Sigmoid colon (tissue), 7 donors: ENCODE data around the gene UBE2S. TPM values are rescaled to one million over a fixed set of nuclear protein-coding genes. Genes with fewer than 3 reads are reported as not detected.
A peak's percentile ranks its signal among the peaks of the same experiment; 100 is the strongest.

Experiments used
- DNase-seq: peaks from one replicate; pipeline ENCODE4 v3.0.0-alpha.2; 2019
- H3K27ac ChIP-seq, 4 donors: fragments of 200-600 bp; sonication (generic); one replicate each; pipeline ENCODE4 v1.5.1; 2016 to 2019; ENCODE audit warnings: mild to moderate bottlenecking in 1 of 4
- H3K27me3 ChIP-seq, 3 donors: fragments of 200-600 bp; sonication (generic); one replicate each; pipeline ENCODE4 v1.5.1; 2019; ENCODE audit warnings: mild to moderate bottlenecking in 1 of 3
- H3K36me3 ChIP-seq, 4 donors: fragments of 200-600 bp; sonication (generic); one replicate each; pipeline ENCODE4 v1.5.1; 2016 to 2019
- H3K4me1 ChIP-seq, 4 donors: fragments of 200-600 bp; sonication (generic); one replicate each; pipeline ENCODE4 v1.5.1; 2017 to 2019
- H3K4me3 ChIP-seq, 4 donors: fragments of 200-600 bp; sonication (generic); one replicate each; pipeline ENCODE4 v1.5.1; 2017 to 2019; ENCODE audit warnings: mild to moderate bottlenecking in 2 of 4, moderate library complexity in 1 of 4
- H3K9me3 ChIP-seq, 4 donors: fragments of 200-600 bp in 3 of 4; sonication (generic) in 3 of 4; one replicate each; pipeline versions ENCODE4 v1.5.1 to v1.6.1; 2013 to 2019
- CTCF ChIP-seq, 4 experiments: fragments of 450-650 bp in 3 of 4; fragments of 200-600 bp in 1 of 4; IDR thresholded peaks; one replicate each; pipeline ENCODE4 v1.5.1; 2016 to 2019; ENCODE audit warnings: antibody characterized with exemption in 4 of 4, mild to moderate bottlenecking in 3 of 4, moderate library complexity in 2 of 4
- EP300 ChIP-seq, 4 donors: sonication (generic); formaldehyde crosslinking; IDR thresholded peaks; one replicate each; pipeline ENCODE4 v1.6.1; 2017; ENCODE audit warnings: antibody characterized with exemption in 4 of 4
- POLR2A ChIP-seq, 2 donors: fragments of 450-650 bp; IDR thresholded peaks; one replicate each; pipeline ENCODE4 v1.6.1; 2016; ENCODE audit warnings: antibody characterized with exemption in 2 of 2, mild to moderate bottlenecking in 2 of 2, moderate library complexity in 2 of 2
- POLR2AphosphoS5 ChIP-seq, 4 donors: sonication (generic); formaldehyde crosslinking; IDR thresholded peaks; one replicate each; pipeline ENCODE4 v1.6.1; 2017; ENCODE audit warnings: antibody characterized with exemption in 4 of 4
- WGBS, 2 donors: extraction: QIAGEN DNeasy Blood & Tissue Kit; methylation state at CpG; one replicate each; pipeline ENCODE4 v1.1.7; 2013; 5-methylcytosine and 5-hydroxymethylcytosine counted together
- intact Hi-C: fragments of 100-400 bp; cut with DNase I; formaldehyde crosslinking; loops from one replicate; pipeline ENCODE4 v1.15.1; 2023
- polyA plus RNA-seq, 3 donors: library from polyadenylated mRNA; stranded (reverse); fragments of 200-250 nt; gene quantifications; one replicate each; pipeline ENCODE4 v1.2.3, GENCODE V29; 2013
- total RNA-seq, 4 donors: library from RNA; depleted of rRNA; stranded (reverse); fragments of >200 nt; gene quantifications; one replicate each; pipeline ENCODE4 v1.1.0, GENCODE V29; 2016
- donor health status: healthy with polysubstance abuse.
- donor health status: Bipolar disorder and iron deficiency.
- donor health status: healthy.

The UBE2S gene
- total and polyA plus RNA-seq, 7 donors, result 6.6 to 32.6 (median 16.2) TPM

- Histone ChIP-seq H3K9me3 (no peaks in the 10 kb centered on the region), H3K4me3 (peak overlapping the region in 3 of 4 donors; percentile 29 to 38 (median 30)), H3K4me1 (peaks cover 0 to 19% (median 17%) of the 10 kb centered on the region in 4 donors), H3K36me3 (no peaks in the 10 kb centered on the region), H3K27me3 (peaks cover 28 to 73% (median 55%) of the 10 kb centered on the region in 3 donors), H3K27ac (no peak overlapping the region)
- no peak for TF ChIP-seq POLR2A (IDR thresholded peaks at IDR 0.05)
- no peak for TF ChIP-seq CTCF (IDR thresholded peaks at IDR 0.05)
- no peak for TF ChIP-seq EP300 (IDR thresholded peaks at IDR 0.05)
- TF ChIP-seq POLR2AphosphoS5 (IDR thresholded peaks at IDR 0.05), result no peak
- peak; percentile 81 for DNase-seq
- intact Hi-C loops, result no loop called here
- 1 to 2% methylated on average over 72 of the region's 72 CpGs for WGBS, 2 donors
Measured at GRCh38 chr19:55353803-55354697, 53.5 kb downstream of the UBE2S start.

- H3K36me3 ChIP-seq, result no peaks in the 10 kb centered on the region
- H3K27me3 ChIP-seq, result peaks cover 28 to 73% (median 55%) of the 10 kb centered on the region in 3 donors
- DNase-seq, result no peak
- WGBS, 2 donors, result 3 to 4% methylated on average over 24 of the region's 24 CpGs
- peaks cover 0 to 19% (median 17%) of the 10 kb centered on the region in 4 donors for H3K4me1 ChIP-seq
- intact Hi-C loops, result no loop called here
- H3K9me3 ChIP-seq, result no peaks in the 10 kb centered on the region
- H3K4me3 ChIP-seq, result peak overlapping the region in 3 of 4 donors; percentile 29 to 38 (median 30)
- H3K27ac ChIP-seq, result no peak overlapping the region
- TF ChIP-seq POLR2AphosphoS5 (IDR thresholded peaks at IDR 0.05), result no peak
- TF ChIP-seq CTCF (IDR thresholded peaks at IDR 0.05), result no peak
Measured at GRCh38 chr19:55353356-55353802, 54.2 kb downstream of the UBE2S start.

GRCh38 chr19:55352549-55353145 is 54.9 kb downstream of the UBE2S start:
- peaks cover 0 to 19% (median 17%) of the 10 kb centered on the region in 4 donors for H3K4me1 ChIP-seq
- H3K9me3 ChIP-seq, result no peaks in the 10 kb centered on the region
- DNase-seq, result no peak
- H3K36me3 ChIP-seq, result no peaks in the 10 kb centered on the region
- WGBS, 2 donors, result 46 to 66% methylated on average over 25 of the region's 25 CpGs
- no peak for TF ChIP-seq POLR2A (IDR thresholded peaks at IDR 0.05)
- TF ChIP-seq EP300 (IDR thresholded peaks at IDR 0.05), result no peak
- TF ChIP-seq POLR2AphosphoS5 (IDR thresholded peaks at IDR 0.05), result no peak
- TF ChIP-seq CTCF (IDR thresholded peaks at IDR 0.05), result no peak
- no peak overlapping the region for H3K27ac ChIP-seq
- H3K27me3 ChIP-seq, result peaks cover 28 to 73% (median 55%) of the 10 kb centered on the region in 3 donors
- intact Hi-C loops, result no loop called here
- no peak overlapping the region for H3K4me3 ChIP-seq

- intact Hi-C loops, result no loop called here
- WGBS, 2 donors, result 65 to 69% methylated on average over 6 of the region's 6 CpGs
- H3K36me3 ChIP-seq, result peaks cover 0 to 5% (median under 1%) of the 10 kb centered on the region in 4 donors
- TF ChIP-seq POLR2AphosphoS5 (IDR thresholded peaks at IDR 0.05) (no peak), POLR2A (IDR thresholded peaks at IDR 0.05) (no peak), EP300 (IDR thresholded peaks at IDR 0.05) (no peak), CTCF (IDR thresholded peaks at IDR 0.05) (no peak)
- no peak overlapping the region for H3K4me3 ChIP-seq
- no peak overlapping the region for H3K27ac ChIP-seq
- H3K27me3 ChIP-seq, result peaks cover 28 to 72% (median 50%) of the 10 kb centered on the region in 3 donors
- peaks cover 0 to 19% (median 17%) of the 10 kb centered on the region in 4 donors for H3K4me1 ChIP-seq
- H3K9me3 ChIP-seq, result no peaks in the 10 kb centered on the region
- DNase-seq, result no peak
Measured at GRCh38 chr19:55352040-55352439, 55.5 kb downstream of the UBE2S start.
